Upper lobe of left lung (tissue), 6 donors: Measurements from ENCODE around the gene GAL3ST2. TPM values are rescaled to one million over a fixed set of nuclear protein-coding genes. Genes with fewer than 3 reads are reported as not detected.

Experiments
- ATAC-seq, 2 donors: fragments of 200-7000 bp; cut with Tn5 transposase; one replicate each; pipeline ENCODE4 v1.9.1; 2022; ENCODE audit warnings: mild to moderate bottlenecking in 2 of 2, moderate library complexity in 2 of 2; ENCODE audit not compliant: low FRiP score in 2 of 2
- DNase-seq, 2 donors: peaks; one replicate each; pipeline ENCODE4 v3.0.0-alpha.2; 2019 to 2020
- H3K27ac ChIP-seq, 4 donors: fragments of 200-600 bp; sonication (generic); one replicate each; pipeline ENCODE4 v1.5.1; 2016 to 2019
- H3K27me3 ChIP-seq, 4 donors: fragments of 200-600 bp; sonication (generic); one replicate each; pipeline ENCODE4 v1.5.1; 2017 to 2019
- H3K36me3 ChIP-seq, 4 donors: fragments of 200-600 bp; sonication (generic); one replicate each; pipeline ENCODE4 v1.5.1; 2016 to 2019
- H3K4me1 ChIP-seq, 4 donors: fragments of 200-600 bp; sonication (generic); one replicate each; pipeline ENCODE4 v1.5.1; 2018 to 2019
- H3K4me3 ChIP-seq, 4 donors: fragments of 200-600 bp; sonication (generic); one replicate each; pipeline ENCODE4 v1.5.1; 2017 to 2019; ENCODE audit warnings: mild to moderate bottlenecking in 2 of 4, moderate library complexity in 1 of 4
- H3K9me3 ChIP-seq, 4 donors: fragments of 200-600 bp; sonication (generic); one replicate each; pipeline ENCODE4 v1.5.1; 2018 to 2019
- EP300 ChIP-seq, 4 donors: sonication (generic); formaldehyde crosslinking; IDR thresholded peaks; one replicate each; pipeline ENCODE4 v1.5.1; 2017; ENCODE audit warnings: antibody characterized with exemption in 4 of 4, control low read depth in 2 of 4
- POLR2A ChIP-seq, 4 donors: fragments of 450-650 bp; IDR thresholded peaks; one replicate each; pipeline ENCODE4 v1.5.1; 2016 to 2017; ENCODE audit warnings: antibody characterized with exemption in 4 of 4, mild to moderate bottlenecking in 2 of 4
- POLR2AphosphoS5 ChIP-seq, 2 donors: sonication (generic); formaldehyde crosslinking; IDR thresholded peaks; one replicate each; pipeline ENCODE4 v1.5.1; 2017; ENCODE audit warnings: antibody characterized with exemption in 2 of 2
- WGBS, 2 donors: methylation state at CpG; one replicate each; pipeline ENCODE4 v1.1.5; 2017 to 2018; 5-methylcytosine and 5-hydroxymethylcytosine counted together
- total RNA-seq, 6 donors: library from RNA; depleted of rRNA in 4 of 6; stranded (reverse); fragments of >200 nt in 4 of 6; gene quantifications; one replicate each; pipeline versions ENCODE4 v1.1.0 to v1.2.1, GENCODE V29; 2016 to 2021
- TF ChIP-seq, protein P1 (sequence below), 6 experiments: fragments of 450-650 bp in 4 of 6; fragments of 200-600 bp in 2 of 6; sonication (generic) in 2 of 6; IDR thresholded peaks; one replicate each; pipeline ENCODE4 v1.5.1; 2016 to 2019; ENCODE audit warnings: antibody characterized with exemption in 6 of 6
- donor health status: DM: no; HTN: no; CAD: no; lungs with moderate emphysema.
- donor health status: DM: no; HTN: yes; CAD: no; lungs with severe emphysema.

Gene GAL3ST2
- total RNA-seq, 6 donors from 2014 or later = 0.59 to 2.1 (median 0.91) TPM; not detected in 3

DNA sequence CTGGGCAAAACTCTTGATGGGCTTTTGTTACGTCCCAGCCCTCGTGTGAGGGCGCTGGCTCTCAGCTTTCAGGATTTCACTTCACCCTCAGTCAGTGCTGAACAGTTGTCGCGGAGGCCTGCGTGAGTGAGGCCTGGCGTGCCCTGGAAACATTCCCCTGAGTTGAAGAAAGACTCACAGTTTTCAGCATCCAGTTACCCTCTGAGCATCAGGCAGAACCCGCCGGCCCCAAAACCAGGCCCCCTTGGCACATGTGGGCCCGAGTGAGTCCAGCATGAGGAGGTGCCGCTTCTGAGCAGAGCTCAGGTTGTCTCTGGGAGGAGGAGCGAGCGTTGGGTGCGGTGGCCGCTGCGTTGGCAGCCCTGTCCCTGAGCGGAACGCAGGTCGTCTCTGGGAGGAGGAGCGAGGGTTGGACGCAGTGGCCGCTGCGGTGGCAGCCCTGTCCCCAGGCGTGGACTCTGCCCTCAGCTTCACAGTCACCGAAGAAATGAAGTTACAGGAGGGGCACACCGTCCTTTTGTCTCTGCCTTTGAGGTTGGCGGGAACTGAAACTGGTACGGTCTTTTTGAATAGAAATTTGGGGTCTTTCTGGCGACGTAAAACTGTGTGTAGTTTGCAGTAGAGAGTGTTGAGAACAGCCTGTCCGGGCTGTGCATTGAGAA lies 32.2 kb downstream of the GAL3ST2 start, which contains the start of gene NEU4:
TSS of gene NEU4 (plus strand) at position 473 of the 662 bp plus-strand sequence. CDS start 5,292 bp downstream, outside the sequence.
- H3K27me3 ChIP-seq = peaks cover 0 to 9% (median 4%) of the 10 kb centered on the region in 4 donors
- no peaks in the 10 kb centered on the region for H3K9me3 ChIP-seq
- TF ChIP-seq POLR2AphosphoS5 (IDR thresholded peaks at IDR 0.05) = no peak
- no peak for TF ChIP-seq EP300 (IDR thresholded peaks at IDR 0.05)
- no peaks in the 10 kb centered on the region for H3K36me3 ChIP-seq
- 90 to 91% methylated on average over 29 to 31 of the region's 31 CpGs for WGBS, 2 donors
- DNase-seq (peak in 1 of 2 donors; percentile 77), ATAC-seq (no peak)
- H3K4me3 ChIP-seq = no peak within 1 kb of the TSS
- H3K27ac ChIP-seq = no peak within 1 kb of the TSS
- H3K4me1 ChIP-seq = peaks cover 8 to 10% (median 10%) of the 10 kb centered on the region in 4 donors

DNA sequence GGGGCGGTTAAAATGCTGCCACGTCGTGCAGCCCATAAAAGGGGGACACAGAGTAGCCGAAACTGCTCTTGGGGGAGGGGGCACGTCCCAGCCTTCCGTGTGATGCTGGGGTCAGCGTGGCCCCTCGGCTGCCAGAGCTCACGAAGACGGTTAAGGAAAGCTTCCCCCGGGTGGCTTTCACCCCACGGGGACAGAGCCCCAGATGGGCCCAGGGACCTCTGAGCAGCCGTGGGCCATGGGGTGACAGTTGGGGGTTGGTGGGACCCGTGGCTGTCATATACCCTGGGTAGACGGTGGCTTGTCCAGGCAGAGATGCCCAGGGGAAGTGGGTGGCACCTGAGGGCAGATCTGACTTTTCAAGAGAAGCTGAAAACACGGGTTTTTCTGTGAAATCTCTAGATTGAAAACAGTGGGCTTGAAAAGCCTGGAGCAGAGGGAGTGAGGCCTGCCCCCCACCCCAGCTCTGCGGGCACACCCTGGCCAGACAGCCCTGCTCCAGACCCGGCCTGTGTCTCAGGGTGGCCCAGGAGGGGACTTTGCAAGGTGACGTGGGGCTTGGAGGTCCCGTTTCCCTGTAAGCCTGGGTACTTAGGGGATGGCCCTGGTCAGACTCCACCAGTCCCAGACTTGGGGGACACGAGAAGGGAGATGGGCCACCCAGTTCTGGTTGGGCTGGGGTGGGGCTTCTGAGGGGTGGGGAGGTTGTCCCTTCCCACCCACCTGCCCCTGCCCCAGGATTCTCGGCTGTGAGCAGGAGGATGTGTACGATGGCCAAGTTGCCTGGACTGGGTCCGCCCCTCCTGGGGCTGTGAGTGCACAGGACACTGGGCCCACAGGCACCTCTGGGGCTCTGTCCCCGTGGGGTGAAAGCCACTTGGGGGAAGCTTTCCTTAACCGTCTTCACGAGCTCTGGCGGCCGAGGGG lies 33.0 kb downstream of the GAL3ST2 start:
- peaks cover under 1 to 2% (median 2%) of the 10 kb centered on the region in 4 donors for H3K4me1 ChIP-seq
- WGBS, 2 donors = 81 to 85% methylated on average over 15 to 27 of the region's 29 CpGs
- no peak overlapping the region for H3K4me3 ChIP-seq
- H3K9me3 ChIP-seq = no peaks in the 10 kb centered on the region
- TF ChIP-seq POLR2A (IDR thresholded peaks at IDR 0.05) = no peak
- no peak for TF ChIP-seq POLR2AphosphoS5 (IDR thresholded peaks at IDR 0.05)
- ATAC-seq (no peak), DNase-seq (peak in 1 of 2 donors; percentile 63)
- H3K36me3 ChIP-seq = no peaks in the 10 kb centered on the region
- peaks cover 0 to under 1% (median under 1%) of the 10 kb centered on the region in 4 donors for H3K27me3 ChIP-seq
- no peak overlapping the region for H3K27ac ChIP-seq

DNA sequence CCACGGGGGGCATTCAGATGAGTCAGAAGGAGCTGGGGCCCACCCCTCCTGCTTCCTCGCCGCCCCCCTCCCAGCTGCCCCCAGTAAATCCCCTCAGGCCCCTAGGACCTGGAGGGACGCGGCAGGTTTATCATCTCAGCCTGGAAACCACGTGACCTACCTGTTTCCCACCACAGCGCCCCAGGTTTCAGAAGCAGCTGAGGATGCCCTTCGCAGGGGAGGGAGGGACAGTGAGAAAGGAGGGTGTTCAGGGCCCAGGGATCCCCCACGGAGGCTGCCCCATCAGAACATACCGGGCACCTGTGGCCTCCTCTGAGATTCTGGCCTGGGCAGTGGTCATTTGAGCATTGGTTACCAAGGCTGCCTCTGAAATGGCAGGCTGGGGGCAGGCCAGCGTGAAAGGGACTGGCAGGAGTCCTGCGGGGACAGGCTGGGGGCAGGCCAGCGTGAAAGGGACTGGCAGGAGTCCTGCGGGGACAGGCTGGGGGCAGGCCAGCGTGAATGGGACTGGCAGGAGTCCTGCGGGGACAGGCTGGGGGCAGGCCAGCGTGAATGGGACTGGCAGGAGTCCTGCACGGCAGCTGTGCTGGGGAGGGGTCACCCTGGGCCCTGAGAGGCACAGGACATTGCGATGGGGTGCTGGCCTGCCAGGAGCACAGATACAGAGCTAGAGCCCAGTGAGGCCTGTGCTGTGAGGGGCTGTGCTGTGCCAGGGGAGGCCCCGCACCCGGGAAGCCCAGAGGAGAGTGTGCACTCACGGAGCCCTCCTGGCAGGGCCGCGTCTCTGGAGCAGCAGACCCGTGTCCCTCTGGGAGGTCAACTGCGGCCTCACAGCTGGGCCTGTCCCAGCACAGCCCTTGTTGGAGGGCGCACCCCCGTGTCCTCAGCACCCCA lies 33.9 kb downstream of the GAL3ST2 start:
- ATAC-seq (peak in 1 of 2 donors; percentile 4), DNase-seq (peak in 1 of 2 donors; percentile 18)
- WGBS, 2 donors = 80 to 82% methylated on average over 16 to 20 of the region's 28 CpGs
- no peaks in the 10 kb centered on the region for H3K36me3 ChIP-seq
- no peak overlapping the region for H3K27ac ChIP-seq
- TF ChIP-seq EP300 (IDR thresholded peaks at IDR 0.05) (no peak), POLR2AphosphoS5 (IDR thresholded peaks at IDR 0.05) (no peak), POLR2A (IDR thresholded peaks at IDR 0.05) (no peak)
- TF ChIP-seq, protein P1, sequence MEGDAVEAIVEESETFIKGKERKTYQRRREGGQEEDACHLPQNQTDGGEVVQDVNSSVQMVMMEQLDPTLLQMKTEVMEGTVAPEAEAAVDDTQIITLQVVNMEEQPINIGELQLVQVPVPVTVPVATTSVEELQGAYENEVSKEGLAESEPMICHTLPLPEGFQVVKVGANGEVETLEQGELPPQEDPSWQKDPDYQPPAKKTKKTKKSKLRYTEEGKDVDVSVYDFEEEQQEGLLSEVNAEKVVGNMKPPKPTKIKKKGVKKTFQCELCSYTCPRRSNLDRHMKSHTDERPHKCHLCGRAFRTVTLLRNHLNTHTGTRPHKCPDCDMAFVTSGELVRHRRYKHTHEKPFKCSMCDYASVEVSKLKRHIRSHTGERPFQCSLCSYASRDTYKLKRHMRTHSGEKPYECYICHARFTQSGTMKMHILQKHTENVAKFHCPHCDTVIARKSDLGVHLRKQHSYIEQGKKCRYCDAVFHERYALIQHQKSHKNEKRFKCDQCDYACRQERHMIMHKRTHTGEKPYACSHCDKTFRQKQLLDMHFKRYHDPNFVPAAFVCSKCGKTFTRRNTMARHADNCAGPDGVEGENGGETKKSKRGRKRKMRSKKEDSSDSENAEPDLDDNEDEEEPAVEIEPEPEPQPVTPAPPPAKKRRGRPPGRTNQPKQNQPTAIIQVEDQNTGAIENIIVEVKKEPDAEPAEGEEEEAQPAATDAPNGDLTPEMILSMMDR (IDR thresholded peaks at IDR 0.05) = no peak
- H3K27me3 ChIP-seq = no peaks in the 10 kb centered on the region
- H3K9me3 ChIP-seq = no peaks in the 10 kb centered on the region
- H3K4me1 ChIP-seq = no peaks in the 10 kb centered on the region
- H3K4me3 ChIP-seq = no peak overlapping the region

DNA sequence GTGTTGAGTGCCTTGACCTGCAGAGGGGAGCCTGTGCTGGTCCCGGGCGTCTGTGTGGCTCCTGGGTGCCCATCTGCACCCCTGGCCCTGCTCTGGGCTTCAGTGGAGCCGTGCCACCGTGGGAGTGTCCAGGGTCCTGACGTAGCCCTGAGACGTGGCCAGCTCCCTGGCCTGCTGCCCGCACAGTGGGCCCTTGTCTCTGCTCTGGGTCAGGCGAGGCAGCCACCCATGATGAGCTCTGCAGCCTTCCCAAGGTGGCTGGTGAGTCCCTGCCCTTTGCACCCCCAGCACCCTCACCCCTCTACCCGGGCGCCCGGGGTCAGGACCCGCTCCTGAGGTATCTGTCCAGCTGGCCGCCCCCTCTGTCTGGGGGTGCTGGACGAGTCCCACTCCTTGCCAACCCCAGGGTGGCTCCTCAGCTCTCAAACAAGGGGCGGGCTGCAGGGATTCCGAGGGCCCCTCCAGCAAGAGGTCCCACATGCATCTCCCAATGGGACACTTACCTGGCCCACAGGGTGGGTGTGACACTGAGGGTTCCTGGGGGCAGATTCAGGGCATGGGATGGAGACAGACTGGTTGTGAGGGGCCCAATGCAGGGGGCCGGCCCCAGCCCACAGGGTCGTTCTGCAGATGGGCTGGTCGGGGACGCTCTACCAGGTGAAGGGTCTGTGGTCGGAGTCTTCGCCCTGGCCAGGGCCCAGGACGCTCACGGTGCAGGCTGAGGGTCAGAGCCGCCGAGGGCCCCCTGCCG lies 34.8 kb downstream of the GAL3ST2 start:
- H3K27ac ChIP-seq = no peak overlapping the region
- DNase-seq (peak in 1 of 2 donors; percentile 80), ATAC-seq (no peak)
- no peaks in the 10 kb centered on the region for H3K27me3 ChIP-seq
- H3K9me3 ChIP-seq = no peaks in the 10 kb centered on the region
- H3K4me3 ChIP-seq = no peak overlapping the region
- TF ChIP-seq, protein P1 (IDR thresholded peaks at IDR 0.05) = no peak
- no peak for TF ChIP-seq EP300 (IDR thresholded peaks at IDR 0.05)
- no peak for TF ChIP-seq POLR2A (IDR thresholded peaks at IDR 0.05)
- no peak for TF ChIP-seq POLR2AphosphoS5 (IDR thresholded peaks at IDR 0.05)
- H3K36me3 ChIP-seq = no peaks in the 10 kb centered on the region
- H3K4me1 ChIP-seq = no peaks in the 10 kb centered on the region
- 87 to 94% methylated on average over 7 to 27 of the region's 27 CpGs for WGBS, 2 donors
